Endothelial cell of umbilical vein (primary cell): ENCODE data around the gene ARFGEF3. TPM values are rescaled to one million over a fixed set of nuclear protein-coding genes. Genes with fewer than 3 reads are reported as not detected.

Source experiments
- BruUV-seq: library from RNA; stranded (reverse); fragments of 400-500 nt; replicated peaks from 2 replicates; lab custom pipeline; 2021; lab: Mats Ljungman, UMichigan
- CTCF ChIA-PET: fragments of 300-600, 350-600 bp; sonication (Branson Sonifier 250); formaldehyde crosslinking; loops from one replicate; lab custom pipeline; 2021; ENCODE audit warnings: antibody characterized with exemption, inconsistent platforms; lab: Charles Lee
- POLR2A ChIA-PET: fragments of 300-600, 350-600 bp; sonication (Branson Sonifier 250); formaldehyde crosslinking; loops from one replicate; lab custom pipeline; 2021; ENCODE audit warnings: antibody characterized with exemption, inconsistent platforms; lab: Charles Lee
- DNase-seq: peaks from one replicate; pipeline ENCODE4 v3.0.0-alpha.2; 2011; ENCODE audit warnings: low read depth, low spot score
- FAIRE-seq: peaks from 2 replicates; lab custom pipeline; 2011; peaks lifted over from hg19 to GRCh38; lab: Jason Lieb, UNC
- H2AFZ ChIP-seq: 2 replicates; pipeline ENCODE4 v1.6.0; 2012; ENCODE audit warnings: low read depth, low read length, control low read depth, inconsistent platforms
- H3K27ac ChIP-seq: 2 replicates; pipeline ENCODE4 v1.5.1; 2011; ENCODE audit warnings: low read depth, mild to moderate bottlenecking, control low read depth, low read length, moderate library complexity; ENCODE audit not compliant: insufficient read depth
- H3K27me3 ChIP-seq, 2 experiments: 2 replicates each; pipeline versions ENCODE4 v1.6.0 to v1.6.1; 2011; ENCODE audit warnings: low read length in 2 of 2, mixed read lengths in 1 of 2; ENCODE audit not compliant: control insufficient read depth in 2 of 2, insufficient read depth in 2 of 2
- H3K36me3 ChIP-seq, 2 experiments: 2 replicates in 1 of 2; 3 replicates in 1 of 2; pipeline ENCODE4 v1.5.1; 2011; ENCODE audit warnings: low read length in 2 of 2, mild to moderate bottlenecking in 1 of 2, moderate library complexity in 1 of 2; ENCODE audit not compliant: control insufficient read depth in 2 of 2, insufficient read depth in 2 of 2; ENCODE audit errors: extremely low read depth in 1 of 2
- H3K4me1 ChIP-seq: 3 replicates; pipeline ENCODE4 v1.5.1; 2011; ENCODE audit warnings: mild to moderate bottlenecking, low read length; ENCODE audit not compliant: control insufficient read depth, insufficient read depth; ENCODE audit errors: extremely low read depth
- H3K4me2 ChIP-seq: 2 replicates; pipeline ENCODE4 v1.6.1; 2011; ENCODE audit warnings: low read length, control low read depth, mixed read lengths; ENCODE audit not compliant: insufficient read depth
- H3K4me3 ChIP-seq, 3 experiments: fragments of 200-600 bp in 1 of 3; sonication (generic), shearing (Covaris generic) in 1 of 3; replicated peaks in 1 of 3; 2 replicates each; pipeline ENCODE4 v1.5.1; 2011 to 2016; ENCODE audit warnings: control low read depth in 3 of 3, low read length in 3 of 3, mild to moderate bottlenecking in 2 of 3, inconsistent platforms in 1 of 3, low read depth in 1 of 3, moderate library complexity in 1 of 3; ENCODE audit not compliant: insufficient read depth in 1 of 3
- H3K79me2 ChIP-seq: 2 replicates; pipeline ENCODE4 v1.6.0; 2012; ENCODE audit warnings: low read length, inconsistent platforms; ENCODE audit not compliant: control insufficient read depth, insufficient read depth
- H3K9ac ChIP-seq: replicated peaks from 2 replicates; pipeline ENCODE3; 2011; ENCODE audit warnings: low read length, control low read depth; ENCODE audit not compliant: insufficient read depth; ENCODE audit errors: extremely low read depth
- H3K9me1 ChIP-seq: replicated peaks from 3 replicates; pipeline ENCODE4 v1.6.0; 2011; ENCODE audit warnings: mild to moderate bottlenecking, low read length; ENCODE audit not compliant: control insufficient read depth, insufficient read depth; ENCODE audit errors: extremely low read depth
- H3K9me3 ChIP-seq: replicated peaks from 2 replicates; pipeline ENCODE4 v1.5.1; 2012; ENCODE audit warnings: low read length, inconsistent platforms; ENCODE audit not compliant: control insufficient read depth, insufficient read depth
- H4K20me1 ChIP-seq: replicated peaks from 2 replicates; pipeline ENCODE3; 2011; ENCODE audit warnings: mild to moderate bottlenecking, low read length; ENCODE audit not compliant: control insufficient read depth, insufficient read depth; ENCODE audit errors: extremely low read depth
- EZH2 ChIP-seq: IDR thresholded peaks from 2 replicates; pipeline ENCODE4 v1.6.1; 2012; ENCODE audit warnings: borderline replicate concordance, low read depth, mild to moderate bottlenecking, moderate library complexity, low read length, inconsistent platforms; ENCODE audit not compliant: severe bottlenecking
- FOS ChIP-seq: IDR thresholded peaks from 2 replicates; pipeline ENCODE4 v1.6.1; 2011; ENCODE audit warnings: mild to moderate bottlenecking, low read length, moderate library complexity, borderline replicate concordance; ENCODE audit not compliant: insufficient read depth
- GATA2 ChIP-seq: IDR thresholded peaks from 2 replicates; pipeline ENCODE4 v1.7.0; 2011; ENCODE audit warnings: low read depth, mild to moderate bottlenecking, moderate library complexity, mixed read lengths, low read length; ENCODE audit not compliant: insufficient read length, insufficient read depth
- JUN ChIP-seq: IDR thresholded peaks from 2 replicates; pipeline ENCODE4 v1.6.1; 2011; ENCODE audit warnings: borderline replicate concordance, low read depth; ENCODE audit not compliant: insufficient read length, insufficient read depth
- MAX ChIP-seq: IDR thresholded peaks from 2 replicates; pipeline ENCODE4 v1.6.1; 2011; ENCODE audit not compliant: insufficient read depth, insufficient read length
- MYC ChIP-seq: IDR thresholded peaks from one replicate; pipeline ENCODE4 v1.6.1; 2011; ENCODE audit warnings: mild to moderate bottlenecking, low read depth, low read length
- POLR2A ChIP-seq: IDR thresholded peaks from 2 replicates; pipeline ENCODE4 v1.6.1; 2012; ENCODE audit warnings: low read depth, mild to moderate bottlenecking, control low read depth, low read length
- POLR2AphosphoS5 ChIP-seq: IDR thresholded peaks from 2 replicates; pipeline ENCODE4 v1.6.1; 2012; ENCODE audit warnings: low read depth, mild to moderate bottlenecking, control low read depth, low read length, moderate library complexity; ENCODE audit not compliant: insufficient read depth
- dilution Hi-C: fragments of 300-500 bp; cut with MboI; formaldehyde crosslinking; loops from one replicate; pipeline ENCODE4 v1.15.0; 2019; ENCODE audit warnings: low sequenced_read_pairs; ENCODE audit not compliant: extremely low pct_ligation_motif_present
- intact Hi-C: fragments of 100-400 bp; cut with micrococcal nuclease; formaldehyde crosslinking; loops from one replicate; pipeline ENCODE4 v1.10.0; 2022
- polyA plus RNA-seq, 4 experiments: library from polyadenylated mRNA; depleted of rRNA in 3 of 4; stranded (reverse) in 3 of 4; unstranded in 1 of 4; fragments of >200 nt; gene quantifications; 2 replicates each; pipeline versions ENCODE4 v1.2.1 to v1.2.3, GENCODE V29; 2011 to 2012; ENCODE audit warnings: missing spikeins in 1 of 4
- total RNA-seq: library from RNA; stranded (reverse); gene quantifications from 2 replicates; pipeline ENCODE4 v1.2.3, GENCODE V29; 2021
- TF ChIP-seq, protein P1 (sequence below), 2 donors: IDR thresholded peaks; 1 replicate in 1 of 2; 2 replicates in 1 of 2; pipeline ENCODE4 v1.5.1; 2011; ENCODE audit warnings: low read length in 2 of 2, mild to moderate bottlenecking in 2 of 2, moderate library complexity in 2 of 2, control low read depth in 1 of 2, inconsistent platforms in 1 of 2, low read depth in 1 of 2; ENCODE audit not compliant: insufficient read depth in 1 of 2; ENCODE audit errors: extremely low read depth in 1 of 2

Gene ARFGEF3
- total and polyA plus RNA-seq, 2 donors (not counting 3 experiments of a cell fraction or from before 2014, with no cell fraction given) = 1.3 to 7.3 TPM

DNA sequence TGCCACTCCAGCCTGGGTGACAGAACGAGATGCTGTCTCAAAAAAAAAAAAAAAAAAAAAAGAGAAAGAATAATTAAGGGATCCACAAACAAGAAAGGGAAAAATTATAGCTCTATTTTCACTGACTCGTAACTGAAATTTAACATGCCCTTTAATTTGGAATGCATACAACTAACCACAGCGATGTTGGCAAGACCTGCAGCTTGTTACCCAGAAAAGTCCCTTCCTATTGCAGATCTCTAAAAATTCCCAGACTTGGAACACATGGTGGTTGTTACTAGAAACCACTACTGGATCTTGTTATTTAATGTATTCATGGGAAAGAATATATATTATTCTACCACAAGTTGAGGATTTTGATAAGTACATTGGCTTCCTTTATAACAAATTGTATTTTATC lies 188.2 kb downstream of the ARFGEF3 start:
- no TSS peak for BruUV-seq
- Histone ChIP-seq H3K4me1 (no peaks in the 10 kb centered on the region), H2AFZ (no peak overlapping the region)

More for the DNA sequence above, 188.2 kb downstream of the ARFGEF3 start:
- DNase-seq (no peak), FAIRE-seq (no peak)
- H3K9me3 ChIP-seq = no peaks in the 10 kb centered on the region
- no peak overlapping the region for H3K4me2 ChIP-seq
- intact Hi-C loops (no loop called here), dilution Hi-C loops (no loop called here)
- no peaks in the 10 kb centered on the region for H3K9me1 ChIP-seq
- H4K20me1 ChIP-seq = no peaks in the 10 kb centered on the region
- no peak overlapping the region for H3K4me3 ChIP-seq
- CTCF ChIA-PET = no interaction called here
- H3K79me2 ChIP-seq = no peaks in the 10 kb centered on the region
- TF ChIP-seq POLR2A (no peak), EZH2 (no peak), POLR2AphosphoS5 (no peak), JUN (no peak), MYC (no peak), GATA2 (no peak), MAX (no peak), FOS (no peak)
- TF ChIP-seq, protein P1, sequence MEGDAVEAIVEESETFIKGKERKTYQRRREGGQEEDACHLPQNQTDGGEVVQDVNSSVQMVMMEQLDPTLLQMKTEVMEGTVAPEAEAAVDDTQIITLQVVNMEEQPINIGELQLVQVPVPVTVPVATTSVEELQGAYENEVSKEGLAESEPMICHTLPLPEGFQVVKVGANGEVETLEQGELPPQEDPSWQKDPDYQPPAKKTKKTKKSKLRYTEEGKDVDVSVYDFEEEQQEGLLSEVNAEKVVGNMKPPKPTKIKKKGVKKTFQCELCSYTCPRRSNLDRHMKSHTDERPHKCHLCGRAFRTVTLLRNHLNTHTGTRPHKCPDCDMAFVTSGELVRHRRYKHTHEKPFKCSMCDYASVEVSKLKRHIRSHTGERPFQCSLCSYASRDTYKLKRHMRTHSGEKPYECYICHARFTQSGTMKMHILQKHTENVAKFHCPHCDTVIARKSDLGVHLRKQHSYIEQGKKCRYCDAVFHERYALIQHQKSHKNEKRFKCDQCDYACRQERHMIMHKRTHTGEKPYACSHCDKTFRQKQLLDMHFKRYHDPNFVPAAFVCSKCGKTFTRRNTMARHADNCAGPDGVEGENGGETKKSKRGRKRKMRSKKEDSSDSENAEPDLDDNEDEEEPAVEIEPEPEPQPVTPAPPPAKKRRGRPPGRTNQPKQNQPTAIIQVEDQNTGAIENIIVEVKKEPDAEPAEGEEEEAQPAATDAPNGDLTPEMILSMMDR (IDR thresholded peaks at IDR 0.05; ENCODE audit: extremely low read depth in 1 of 2, insufficient read depth in 1 of 2, low read depth in 1 of 2, low read length in 2 of 2) = no peak
- H3K9ac ChIP-seq = no peak overlapping the region
- POLR2A ChIA-PET = no interaction called here
- no peaks in the 10 kb centered on the region for H3K27me3 ChIP-seq
- no peaks in the 10 kb centered on the region for H3K36me3 ChIP-seq
- no peak overlapping the region for H3K27ac ChIP-seq
